Activated CD8-positive, alpha-beta memory T cell treated with anti-CD3 and anti-CD28 coated beads, Interleukin-2, amount 50 U/mL, for 1 hour (primary cell): ENCODE data around the gene SLC7A8.
"Not testable (repeated sequence)": the region's sequence is repeated elsewhere in the genome, so short reads cannot be mapped to it uniquely, and the experiment has no call there.

Experiments
- DNase-seq: peaks from one replicate; pipeline ENCODE4 v3.0.0-alpha.2; 2020; ENCODE audit errors: extremely low read depth

SLC7A8 gene

GRCh38 chr14:23183479-23183878 lies at the start of gene SLC7A8:
Gene SLC7A8 (minus strand): TSS chr14:23183660. CDS start chr14:23182914, 746 bp downstream.
- no peak for DNase-seq

- DNase-seq = not testable (repeated sequence)
Measured at GRCh38 chr14:23232241-23232808, 48.9 kb upstream of the SLC7A8 start.

- DNase-seq = no peak
Measured at GRCh38 chr14:23228812-23229211, 45.4 kb upstream of the SLC7A8 start.

- no peak for DNase-seq
Measured at GRCh38 chr14:23227566-23227965, 44.1 kb upstream of the SLC7A8 start.

GRCh38 chr14:23224958-23225357 lies 41.5 kb upstream of the SLC7A8 start:
- not testable (repeated sequence) for DNase-seq

GRCh38 chr14:23219075-23219474 lies 35.6 kb upstream of the SLC7A8 start:
- DNase-seq = no peak

GRCh38 chr14:23217032-23218020 lies 33.9 kb upstream of the SLC7A8 start:
- DNase-seq = no peak

GRCh38 chr14:23215421-23215820 lies 32.0 kb upstream of the SLC7A8 start:
- no peak for DNase-seq

- DNase-seq = no peak
Measured at GRCh38 chr14:23209651-23210423, 26.4 kb upstream of the SLC7A8 start.

GRCh38 chr14:23208324-23208723 lies 24.9 kb upstream of the SLC7A8 start:
- DNase-seq = no peak

- DNase-seq = no peak
Measured at GRCh38 chr14:23207146-23207540, 23.7 kb upstream of the SLC7A8 start.

GRCh38 chr14:23206422-23207145 lies 23.1 kb upstream of the SLC7A8 start:
- no peak for DNase-seq

GRCh38 chr14:23202001-23202400 lies 18.5 kb upstream of the SLC7A8 start:
- DNase-seq = no peak

GRCh38 chr14:23199141-23199540 lies 15.7 kb upstream of the SLC7A8 start:
- DNase-seq = not testable (repeated sequence)

- DNase-seq = not testable (repeated sequence)
Measured at GRCh38 chr14:23196487-23196886, 13.0 kb upstream of the SLC7A8 start.

GRCh38 chr14:23195552-23196101 lies 12.2 kb upstream of the SLC7A8 start:
- no peak for DNase-seq

GRCh38 chr14:23193432-23193831 lies 10.0 kb upstream of the SLC7A8 start:
- DNase-seq = no peak

- DNase-seq = no peak
Measured at GRCh38 chr14:23187925-23188324, 4.5 kb upstream of the SLC7A8 start.

GRCh38 chr14:23186913-23187654 lies 3.6 kb upstream of the SLC7A8 start:
- no peak for DNase-seq

- DNase-seq = no peak
Measured at GRCh38 chr14:23185063-23185462, 1.6 kb upstream of the SLC7A8 start.

GRCh38 chr14:23183158-23183470 lies 346 bp downstream of the SLC7A8 start:
- no peak for DNase-seq
